Liver (tissue), 9 donors: ENCODE measurements around the gene CATSPER1. TPM values are rescaled to one million over a fixed set of nuclear protein-coding genes. Genes with fewer than 3 reads are reported as not detected.

Experiments used
- DNase-seq: peaks from one replicate; pipeline ENCODE4 v3.0.0-alpha.2; 2017; ENCODE audit warnings: low spot score
- H3K27ac ChIP-seq, 2 donors: one replicate each; pipeline ENCODE4 v1.7.0; 2013; ENCODE audit warnings: inconsistent platforms in 2 of 2, low read length in 2 of 2, control low read depth in 1 of 2, low read depth in 1 of 2, mild to moderate bottlenecking in 1 of 2
- H3K27me3 ChIP-seq, 4 donors: one replicate each; pipeline versions ENCODE4 v1.6.1 to v1.7.0; 2013; ENCODE audit warnings: low read length in 3 of 4, inconsistent platforms in 1 of 4, mild to moderate bottlenecking in 1 of 4, moderate library complexity in 1 of 4; ENCODE audit not compliant: control insufficient read depth in 4 of 4, insufficient read depth in 4 of 4
- H3K36me3 ChIP-seq, 4 donors: one replicate each; pipeline versions ENCODE4 v1.6.1 to v1.7.0; 2013; ENCODE audit warnings: low read length in 3 of 4, mild to moderate bottlenecking in 3 of 4, low read depth in 1 of 4, moderate library complexity in 1 of 4; ENCODE audit not compliant: control insufficient read depth in 4 of 4, insufficient read depth in 3 of 4
- H3K4me1 ChIP-seq, 4 donors: one replicate each; pipeline versions ENCODE4 v1.6.1 to v1.7.0; 2013; ENCODE audit warnings: low read length in 3 of 4, mild to moderate bottlenecking in 3 of 4, moderate library complexity in 1 of 4; ENCODE audit not compliant: control insufficient read depth in 4 of 4, insufficient read depth in 4 of 4
- H3K4me3 ChIP-seq, 3 donors: one replicate each; pipeline versions ENCODE4 v1.6.1 to v1.7.0; 2013; ENCODE audit warnings: low read length in 3 of 3, control low read depth in 1 of 3, low read depth in 1 of 3, mild to moderate bottlenecking in 1 of 3
- H3K9ac ChIP-seq, 2 donors: one replicate each; pipeline ENCODE4 v1.7.0; 2013; ENCODE audit warnings: low read length in 2 of 2, mild to moderate bottlenecking in 2 of 2, moderate library complexity in 2 of 2, control low read depth in 1 of 2, low read depth in 1 of 2
- H3K9me3 ChIP-seq, 4 donors: one replicate each; pipeline versions ENCODE4 v1.6.1 to v1.7.0; 2013; ENCODE audit warnings: low read length in 3 of 4; ENCODE audit not compliant: control insufficient read depth in 4 of 4
- ATF3 ChIP-seq: IDR thresholded peaks from 2 replicates; pipeline ENCODE4 v1.6.1; 2016; ENCODE audit warnings: antibody characterized with exemption
- EGR1 ChIP-seq, 2 donors: IDR thresholded peaks; 2 replicates each; pipeline ENCODE4 v1.6.1; 2016 to 2018; ENCODE audit warnings: antibody characterized with exemption in 2 of 2, low read depth in 2 of 2
- FOXA1 ChIP-seq: IDR thresholded peaks from 2 replicates; pipeline ENCODE4 v1.6.1; 2016; ENCODE audit warnings: antibody characterized with exemption
- FOXA2 ChIP-seq: IDR thresholded peaks from 2 replicates; pipeline ENCODE4 v1.6.1; 2016; ENCODE audit warnings: antibody characterized with exemption
- GABPA ChIP-seq, 2 donors: IDR thresholded peaks in 1 of 2; conservative IDR thresholded peaks in 1 of 2; 2 replicates each; pipeline ENCODE4 v1.6.1; 2016; ENCODE audit warnings: antibody characterized with exemption in 2 of 2, mild to moderate bottlenecking in 1 of 2, moderate library complexity in 1 of 2
- HNF4A ChIP-seq, 2 donors: conservative IDR thresholded peaks; 2 replicates each; pipeline ENCODE4 v1.6.1; 2016; ENCODE audit warnings: antibody characterized with exemption in 2 of 2, mild to moderate bottlenecking in 2 of 2
- HNF4G ChIP-seq: IDR thresholded peaks from 2 replicates; pipeline ENCODE4 v1.6.1; 2016; ENCODE audit warnings: antibody characterized with exemption
- JUND ChIP-seq, 2 donors: IDR thresholded peaks; 2 replicates each; pipeline ENCODE4 v1.6.1; 2016; ENCODE audit warnings: antibody characterized with exemption in 2 of 2
- NR2F2 ChIP-seq: IDR thresholded peaks from 2 replicates; pipeline ENCODE4 v1.6.1; 2016; ENCODE audit warnings: antibody characterized with exemption
- RAD21 ChIP-seq, 2 donors: IDR thresholded peaks; 2 replicates each; pipeline ENCODE4 v1.6.1; 2016; ENCODE audit warnings: antibody characterized with exemption in 2 of 2, mild to moderate bottlenecking in 2 of 2
- RXRA ChIP-seq, 2 donors: IDR thresholded peaks; 2 replicates each; pipeline ENCODE4 v1.6.1; 2017 to 2018; ENCODE audit warnings: antibody characterized with exemption in 2 of 2, mild to moderate bottlenecking in 1 of 2
- SP1 ChIP-seq: IDR thresholded peaks from 2 replicates; pipeline ENCODE4 v1.6.1; 2018; ENCODE audit warnings: antibody characterized with exemption, mild to moderate bottlenecking
- TAF1 ChIP-seq: conservative IDR thresholded peaks from 2 replicates; pipeline ENCODE4 v1.6.1; 2016; ENCODE audit warnings: antibody characterized with exemption, mild to moderate bottlenecking
- ZBTB33 ChIP-seq: IDR thresholded peaks from 2 replicates; pipeline ENCODE4 v1.6.1; 2016; ENCODE audit warnings: antibody characterized with exemption
- WGBS: extraction: QIAGEN DNeasy Blood & Tissue Kit; methylation state at CpG from one replicate; pipeline ENCODE4 v1.1.7; 2013; 5-methylcytosine and 5-hydroxymethylcytosine counted together
- polyA plus RNA-seq, 2 donors: library from polyadenylated mRNA; stranded (reverse) in 1 of 2; unstranded in 1 of 2; fragments of 200-250 nt in 1 of 2; fragments of >200 nt in 1 of 2; fragmentation: Nextera tagmentation in 1 of 2; extraction: Ambion mirVana in 1 of 2; gene quantifications; one replicate each; pipeline versions ENCODE4 v1.2.1 to v1.2.3, GENCODE V29; 2013 to 2015
- total RNA-seq, 2 donors: library from RNA; depleted of rRNA; stranded (reverse); fragments of >200 nt; gene quantifications; one replicate each; pipeline ENCODE4 v1.2.3, GENCODE V29; 2014
- TF ChIP-seq, protein P1 (sequence below): fragments of 150-350 bp; IDR thresholded peaks from 2 replicates; pipeline ENCODE4 v1.5.1; 2017; ENCODE audit warnings: improper control_type of control experiment, low read depth, low read length; ENCODE audit not compliant: missing input control
- TF ChIP-seq, protein P2 (sequence below): IDR thresholded peaks from 2 replicates; pipeline ENCODE4 v1.6.1; 2016; ENCODE audit warnings: antibody characterized with exemption, mild to moderate bottlenecking
- TF ChIP-seq, protein P3 (sequence below): IDR thresholded peaks from 2 replicates; pipeline ENCODE4 v1.6.1; 2016; ENCODE audit warnings: antibody characterized with exemption
- donor health status: healthy.
- donor health status: healthy.
- donor health status: healthy.
- donor health status: healthy.
- donor health status: healthy.

CATSPER1 gene
- total and polyA plus RNA-seq, 4 donors: 0.17 TPM; not detected in 3

DNA sequence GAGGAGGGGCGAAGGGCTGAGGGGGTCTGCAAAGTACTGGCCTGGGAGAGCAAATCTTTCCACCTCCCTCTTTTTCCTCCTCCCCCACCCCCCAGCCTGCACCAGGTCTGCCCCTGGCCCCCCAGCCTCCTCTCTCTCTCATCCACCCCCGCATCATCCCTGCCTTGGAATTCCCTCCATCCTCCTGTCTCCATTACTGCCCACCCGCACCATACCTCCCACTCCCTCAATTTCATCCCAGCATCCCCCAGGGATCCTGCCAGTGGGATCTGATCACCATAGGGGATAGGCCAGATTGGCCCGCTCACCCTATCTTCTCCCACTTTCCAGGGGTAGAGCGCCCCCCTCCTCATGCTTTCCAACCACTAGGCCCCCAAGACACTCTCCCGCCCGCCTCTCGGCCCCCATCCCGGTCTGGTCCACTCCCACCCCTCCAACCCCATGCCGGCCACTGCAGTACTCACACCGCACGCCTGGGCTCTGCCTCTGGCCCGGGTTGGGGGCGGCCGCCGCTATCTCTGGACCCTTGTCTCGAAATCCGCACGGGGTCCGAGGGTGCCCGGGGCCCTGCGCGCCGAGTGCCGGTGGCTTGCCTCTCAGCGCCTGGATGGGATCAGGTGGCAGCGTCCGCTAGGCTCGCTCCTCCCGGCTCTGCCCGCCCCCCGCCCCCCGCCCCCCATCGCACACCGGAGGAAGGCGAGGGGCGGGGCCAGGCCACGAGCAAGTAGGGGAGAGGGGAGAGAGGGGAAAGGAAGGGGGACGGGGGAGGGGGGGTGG, 22.5 kb upstream of the CATSPER1 start, which contains the start of gene GAL3ST3:
Gene GAL3ST3, minus strand, starts transcription at position 615 of the 777 bp plus-strand sequence. CDS start 3,746 bp downstream, outside the sequence.
- WGBS: 22% methylated on average over 39 of the region's 39 CpGs
- H3K4me3 ChIP-seq: no peak within 1 kb of the TSS
- peaks cover 0 to 4% (median 0%) of the 10 kb centered on the region in 4 donors for H3K27me3 ChIP-seq
- no peak for DNase-seq
- H3K27ac ChIP-seq: no peak within 1 kb of the TSS
- H3K36me3 ChIP-seq: no peaks in the 10 kb centered on the region
- H3K4me1 ChIP-seq: peaks cover 0 to 30% (median 21%) of the 10 kb centered on the region in 4 donors
- H3K9me3 ChIP-seq: no peaks in the 10 kb centered on the region
- TF ChIP-seq FOXA1: no peak
- no peak for TF ChIP-seq GABPA (IDR thresholded peaks at IDR 0.05 in 1 of 2, conservative IDR thresholded peaks at IDR 0.05 in 1 of 2)
- no peak for TF ChIP-seq ATF3
- TF ChIP-seq EGR1 (IDR thresholded peaks at IDR 0.05; ENCODE audit: low read depth in 2 of 2): no peak
- TF ChIP-seq HNF4G: no peak
- TF ChIP-seq RXRA (IDR thresholded peaks at IDR 0.05): no peak
- TF ChIP-seq, protein P1, sequence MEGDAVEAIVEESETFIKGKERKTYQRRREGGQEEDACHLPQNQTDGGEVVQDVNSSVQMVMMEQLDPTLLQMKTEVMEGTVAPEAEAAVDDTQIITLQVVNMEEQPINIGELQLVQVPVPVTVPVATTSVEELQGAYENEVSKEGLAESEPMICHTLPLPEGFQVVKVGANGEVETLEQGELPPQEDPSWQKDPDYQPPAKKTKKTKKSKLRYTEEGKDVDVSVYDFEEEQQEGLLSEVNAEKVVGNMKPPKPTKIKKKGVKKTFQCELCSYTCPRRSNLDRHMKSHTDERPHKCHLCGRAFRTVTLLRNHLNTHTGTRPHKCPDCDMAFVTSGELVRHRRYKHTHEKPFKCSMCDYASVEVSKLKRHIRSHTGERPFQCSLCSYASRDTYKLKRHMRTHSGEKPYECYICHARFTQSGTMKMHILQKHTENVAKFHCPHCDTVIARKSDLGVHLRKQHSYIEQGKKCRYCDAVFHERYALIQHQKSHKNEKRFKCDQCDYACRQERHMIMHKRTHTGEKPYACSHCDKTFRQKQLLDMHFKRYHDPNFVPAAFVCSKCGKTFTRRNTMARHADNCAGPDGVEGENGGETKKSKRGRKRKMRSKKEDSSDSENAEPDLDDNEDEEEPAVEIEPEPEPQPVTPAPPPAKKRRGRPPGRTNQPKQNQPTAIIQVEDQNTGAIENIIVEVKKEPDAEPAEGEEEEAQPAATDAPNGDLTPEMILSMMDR: no peak
- TF ChIP-seq, protein P2, sequence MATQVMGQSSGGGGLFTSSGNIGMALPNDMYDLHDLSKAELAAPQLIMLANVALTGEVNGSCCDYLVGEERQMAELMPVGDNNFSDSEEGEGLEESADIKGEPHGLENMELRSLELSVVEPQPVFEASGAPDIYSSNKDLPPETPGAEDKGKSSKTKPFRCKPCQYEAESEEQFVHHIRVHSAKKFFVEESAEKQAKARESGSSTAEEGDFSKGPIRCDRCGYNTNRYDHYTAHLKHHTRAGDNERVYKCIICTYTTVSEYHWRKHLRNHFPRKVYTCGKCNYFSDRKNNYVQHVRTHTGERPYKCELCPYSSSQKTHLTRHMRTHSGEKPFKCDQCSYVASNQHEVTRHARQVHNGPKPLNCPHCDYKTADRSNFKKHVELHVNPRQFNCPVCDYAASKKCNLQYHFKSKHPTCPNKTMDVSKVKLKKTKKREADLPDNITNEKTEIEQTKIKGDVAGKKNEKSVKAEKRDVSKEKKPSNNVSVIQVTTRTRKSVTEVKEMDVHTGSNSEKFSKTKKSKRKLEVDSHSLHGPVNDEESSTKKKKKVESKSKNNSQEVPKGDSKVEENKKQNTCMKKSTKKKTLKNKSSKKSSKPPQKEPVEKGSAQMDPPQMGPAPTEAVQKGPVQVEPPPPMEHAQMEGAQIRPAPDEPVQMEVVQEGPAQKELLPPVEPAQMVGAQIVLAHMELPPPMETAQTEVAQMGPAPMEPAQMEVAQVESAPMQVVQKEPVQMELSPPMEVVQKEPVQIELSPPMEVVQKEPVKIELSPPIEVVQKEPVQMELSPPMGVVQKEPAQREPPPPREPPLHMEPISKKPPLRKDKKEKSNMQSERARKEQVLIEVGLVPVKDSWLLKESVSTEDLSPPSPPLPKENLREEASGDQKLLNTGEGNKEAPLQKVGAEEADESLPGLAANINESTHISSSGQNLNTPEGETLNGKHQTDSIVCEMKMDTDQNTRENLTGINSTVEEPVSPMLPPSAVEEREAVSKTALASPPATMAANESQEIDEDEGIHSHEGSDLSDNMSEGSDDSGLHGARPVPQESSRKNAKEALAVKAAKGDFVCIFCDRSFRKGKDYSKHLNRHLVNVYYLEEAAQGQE: no peak
- TF ChIP-seq HNF4A (conservative IDR thresholded peaks at IDR 0.05): no peak
- no peak for TF ChIP-seq NR2F2
- TF ChIP-seq FOXA2: no peak
- TF ChIP-seq TAF1: no peak
- no peak for TF ChIP-seq SP1
- TF ChIP-seq, protein P3, sequence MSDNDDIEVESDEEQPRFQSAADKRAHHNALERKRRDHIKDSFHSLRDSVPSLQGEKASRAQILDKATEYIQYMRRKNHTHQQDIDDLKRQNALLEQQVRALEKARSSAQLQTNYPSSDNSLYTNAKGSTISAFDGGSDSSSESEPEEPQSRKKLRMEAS: no peak
- no peak for TF ChIP-seq JUND (IDR thresholded peaks at IDR 0.05)
- no peak for TF ChIP-seq ZBTB33
- no peak for TF ChIP-seq RAD21 (IDR thresholded peaks at IDR 0.05)
- H3K9ac ChIP-seq: no peak within 1 kb of the TSS
